GM18519 (cell line): ENCODE data around the gene PDE6G.
"Not testable (repeated sequence)": the region's sequence is repeated elsewhere in the genome, so short reads cannot be mapped to it uniquely, and the experiment has no call there.

ENCODE experiments used
- ATAC-seq: cut with Tn5 transposase; IDR thresholded peaks from one replicate; pipeline ENCODE4 v1.9.1; 2021; ENCODE audit warnings: mild to moderate bottlenecking, moderate library complexity; ENCODE audit not compliant: unreplicated experiment, low FRiP score

PDE6G gene

DNA sequence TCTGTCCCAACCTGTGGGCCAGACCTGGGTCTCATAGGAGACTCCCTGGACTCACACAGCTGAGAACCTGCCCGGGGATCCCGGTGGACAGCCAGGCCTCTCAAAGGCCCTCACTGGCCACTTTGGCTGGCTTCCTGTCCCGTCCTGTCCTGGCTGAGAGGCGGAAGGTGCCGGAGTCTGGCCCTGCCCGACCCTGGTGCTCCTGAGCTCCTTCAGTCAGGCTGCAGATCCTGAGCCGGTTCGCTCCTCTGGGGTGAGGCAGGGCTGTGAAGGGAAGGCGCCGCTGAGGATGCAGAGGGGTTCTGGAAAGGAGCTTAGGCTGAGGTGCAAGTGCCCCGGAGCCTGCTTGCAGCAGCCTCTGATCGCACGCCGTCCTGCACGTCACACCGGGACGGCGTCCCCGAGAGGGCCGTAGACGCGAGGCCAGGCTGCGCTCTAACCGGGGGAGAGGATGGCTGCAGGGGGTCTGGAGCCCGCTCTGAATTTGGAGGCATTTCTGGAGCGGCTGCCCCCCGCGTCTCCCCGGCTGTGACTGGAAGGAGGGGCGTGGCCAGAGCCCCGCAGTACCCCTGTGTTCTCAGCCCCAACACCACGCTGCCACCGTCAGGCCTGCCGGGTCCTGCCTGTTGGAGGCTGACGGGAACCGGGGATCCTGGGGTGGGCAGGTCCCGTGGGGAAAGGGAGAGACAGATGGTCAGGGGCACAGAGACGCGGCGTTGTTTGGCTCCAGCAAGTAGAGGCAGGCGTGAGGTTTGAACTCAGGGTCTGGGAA lies 31.6 kb upstream of the PDE6G start:
- no peak for ATAC-seq

DNA sequence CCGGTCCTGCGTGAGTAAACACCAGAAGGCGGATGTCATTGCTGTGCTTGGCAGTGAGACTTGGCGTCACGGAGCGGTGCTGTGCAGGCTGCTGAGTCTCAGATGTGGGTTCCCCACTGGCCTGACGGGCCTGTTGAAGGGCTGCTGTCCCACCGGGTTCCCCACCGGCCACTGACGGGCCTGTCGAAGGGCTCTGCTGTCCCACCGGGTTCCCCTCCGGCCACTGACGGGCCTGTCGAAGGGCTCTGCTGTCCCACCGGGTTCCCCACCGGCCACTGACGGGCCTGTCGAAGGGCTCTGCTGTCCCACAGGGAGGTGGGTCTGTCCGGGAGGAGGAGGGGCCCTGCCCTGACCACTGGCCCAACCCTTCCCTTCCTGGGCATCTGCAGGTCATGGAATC lies 30.3 kb upstream of the PDE6G start:
- no peak for ATAC-seq

DNA sequence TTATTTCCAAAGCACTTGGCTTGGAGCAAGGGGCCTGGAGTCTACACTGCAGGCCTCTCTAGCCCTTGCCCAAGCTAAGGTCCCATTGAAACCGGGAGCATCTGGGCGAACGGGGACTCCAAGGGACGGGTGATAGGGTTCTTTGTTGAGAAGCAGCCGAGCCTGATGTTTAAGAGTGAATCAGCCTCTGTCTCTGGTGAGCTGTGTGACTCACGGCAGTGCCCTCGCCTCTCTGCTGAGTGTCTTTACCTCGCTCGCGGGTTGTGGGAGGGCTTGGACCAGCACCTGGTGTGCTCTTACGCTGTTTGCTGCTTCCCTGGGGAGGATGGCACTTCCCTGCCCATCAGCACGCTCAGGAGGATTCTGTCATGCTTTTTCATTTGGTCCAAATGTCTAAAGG lies 28.8 kb upstream of the PDE6G start:
- no peak for ATAC-seq

DNA sequence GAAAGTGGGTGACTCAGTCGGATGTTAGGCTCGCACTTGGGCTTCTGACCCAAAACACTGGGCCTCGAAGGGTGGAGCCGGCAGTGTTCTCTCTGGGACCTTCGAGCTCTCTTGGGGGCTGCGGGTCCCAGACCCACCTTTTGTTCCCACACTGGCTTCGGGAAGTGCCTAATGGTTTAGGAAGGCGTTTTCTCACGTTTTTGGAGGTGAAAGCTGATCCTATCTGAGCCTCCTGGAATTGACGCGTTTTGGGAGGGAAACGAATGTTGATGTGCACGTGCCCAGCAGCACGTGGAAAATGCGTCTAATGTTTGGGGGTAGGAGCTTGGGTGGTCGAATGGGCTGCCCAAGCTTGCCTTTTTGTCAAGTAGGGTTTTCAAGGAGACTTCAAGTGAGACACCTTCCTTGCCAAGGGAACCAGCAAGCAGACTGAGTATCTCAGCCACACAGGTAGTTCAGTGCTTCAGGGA lies 28.1 kb upstream of the PDE6G start:
- ATAC-seq = no peak

DNA sequence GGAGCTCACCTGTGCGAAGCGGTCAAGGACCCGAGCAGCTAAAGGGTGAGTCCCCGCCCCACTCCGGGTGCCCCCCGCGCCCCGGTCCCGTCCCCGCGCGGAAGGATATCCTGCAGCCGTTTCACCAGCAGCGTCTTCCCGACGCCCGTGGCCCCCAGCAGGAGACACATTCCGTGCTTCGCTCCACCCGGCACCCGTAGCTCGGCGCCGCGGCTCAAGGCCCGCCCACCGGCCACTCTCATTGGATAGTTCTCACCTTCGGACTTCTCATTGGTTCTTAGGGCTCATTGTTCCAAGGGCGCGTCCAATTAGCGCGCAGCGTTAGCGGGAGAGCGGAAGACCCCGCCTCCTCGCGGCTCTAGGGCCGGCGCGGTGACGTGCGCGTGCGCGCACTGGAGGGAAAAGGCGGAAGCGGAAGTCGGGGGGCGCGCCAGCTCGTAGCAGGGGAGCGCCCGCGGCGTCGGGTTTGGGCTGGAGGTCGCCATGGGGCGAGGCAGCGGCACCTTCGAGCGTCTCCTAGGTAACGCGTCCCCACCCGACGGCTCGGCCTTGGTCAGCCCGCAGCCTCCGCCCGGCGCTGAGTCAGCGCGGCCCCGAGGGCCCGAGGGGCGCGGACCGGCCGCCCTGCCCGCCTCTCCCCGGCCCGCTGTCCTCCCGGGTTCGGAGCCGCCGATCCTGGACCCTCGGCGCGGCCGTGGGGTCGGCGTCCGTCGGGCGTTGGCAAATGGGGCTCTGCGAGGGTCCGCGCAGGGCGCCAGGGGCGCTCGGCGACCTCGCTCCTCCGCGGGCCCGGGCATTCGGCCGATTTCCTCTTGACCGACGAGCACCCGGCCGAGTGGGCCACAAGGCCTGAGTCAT lies 27.5 kb upstream of the PDE6G start, which contains the start of the genes ARL16 and HGS:
TSS of gene ARL16 (minus strand) at position 214 of the 858 bp plus-strand sequence. CDS start at position 170, 44 bp downstream.
TSS of gene HGS (plus strand) at position 428 of the 858 bp plus-strand sequence. CDS start at position 484, 56 bp downstream.
- peak; percentile 89 for ATAC-seq

DNA sequence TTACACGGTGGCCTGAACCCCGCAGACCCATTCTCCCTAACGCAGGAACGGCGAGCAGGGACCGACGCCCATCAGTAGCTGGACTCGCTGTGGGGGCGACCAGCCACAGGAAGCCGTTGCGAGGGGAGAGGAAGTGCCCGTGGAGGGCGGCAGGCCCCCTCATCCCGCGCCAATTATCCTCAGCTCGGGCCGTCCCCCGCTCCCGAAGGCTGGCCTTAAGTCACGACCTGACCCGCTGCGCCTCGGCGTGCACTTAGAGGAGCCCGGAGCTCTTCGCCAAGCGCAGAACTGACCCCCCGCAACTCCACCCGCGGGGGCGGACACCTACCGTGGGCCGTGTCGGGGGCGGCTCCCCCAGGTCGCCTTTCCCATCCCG lies 26.9 kb upstream of the PDE6G start:
- no peak for ATAC-seq

DNA sequence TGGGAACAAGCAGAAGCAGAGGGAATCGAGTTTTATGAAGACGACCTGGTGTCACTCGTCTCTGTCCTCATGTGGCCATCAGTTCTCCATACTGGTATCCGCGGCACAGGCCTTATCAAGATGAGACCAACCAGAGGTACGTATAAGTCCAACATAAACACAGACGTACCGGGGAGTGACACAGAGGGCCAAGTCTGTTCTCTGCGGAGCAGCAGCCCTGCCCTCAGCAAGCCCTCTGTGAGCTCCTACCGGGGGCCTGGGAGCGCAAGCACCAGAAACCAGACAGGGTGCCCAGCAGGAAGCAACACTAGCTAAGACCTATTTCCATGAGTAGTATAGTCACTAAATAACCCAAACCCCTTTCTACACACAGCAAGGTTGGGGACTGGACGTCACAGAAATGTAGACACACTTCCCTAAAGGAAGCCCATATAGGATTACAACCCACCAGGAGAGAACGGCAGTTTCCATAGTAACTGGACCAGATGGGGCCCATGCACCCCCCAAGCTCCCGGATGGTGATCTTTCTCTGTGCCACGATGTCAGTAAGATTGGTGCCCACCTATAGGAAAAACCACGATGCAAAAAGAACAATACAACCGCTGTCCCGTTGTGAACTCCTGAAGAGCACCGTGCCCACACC lies 26.3 kb upstream of the PDE6G start:
- ATAC-seq = no peak

DNA sequence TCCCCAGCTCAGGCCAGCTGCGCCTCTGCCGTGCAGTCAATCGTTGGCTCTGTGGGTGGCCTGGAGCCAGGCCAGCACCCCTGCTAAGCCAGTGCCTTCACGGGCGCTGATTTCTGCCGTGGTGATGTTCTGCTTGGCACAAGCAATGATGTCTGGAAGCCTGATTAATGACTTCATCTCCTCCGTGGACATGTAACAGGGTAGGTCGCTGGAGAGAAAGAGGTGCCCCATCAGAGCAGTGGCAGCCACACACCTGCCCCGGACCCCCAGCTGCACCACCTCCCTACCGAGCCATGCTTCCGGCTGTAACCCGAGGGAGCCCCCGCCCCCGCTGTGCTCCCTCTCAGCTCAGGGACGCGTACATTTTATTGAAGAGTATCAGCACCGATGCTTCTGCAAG lies 25.3 kb upstream of the PDE6G start:
- no peak for ATAC-seq

DNA sequence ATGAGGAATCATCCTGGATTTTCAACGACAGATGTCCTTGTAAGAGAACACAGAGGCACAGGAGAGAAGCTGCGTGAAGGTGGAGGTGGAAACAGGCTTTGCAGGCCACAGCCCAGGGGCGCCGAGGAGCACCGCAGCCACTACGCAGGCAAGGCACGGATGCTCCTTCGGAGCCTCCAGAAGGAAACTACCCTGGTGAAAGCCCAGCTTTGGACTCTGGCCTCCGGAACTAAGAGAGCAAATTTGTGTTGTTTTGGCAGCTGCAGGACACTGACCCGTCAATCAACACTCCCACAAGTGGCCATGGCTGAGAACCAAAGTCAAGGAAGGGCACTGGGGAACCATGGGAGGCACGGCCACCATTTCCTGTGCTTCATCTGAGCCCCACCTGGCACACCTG lies 23.8 kb upstream of the PDE6G start:
- ATAC-seq = no peak

DNA sequence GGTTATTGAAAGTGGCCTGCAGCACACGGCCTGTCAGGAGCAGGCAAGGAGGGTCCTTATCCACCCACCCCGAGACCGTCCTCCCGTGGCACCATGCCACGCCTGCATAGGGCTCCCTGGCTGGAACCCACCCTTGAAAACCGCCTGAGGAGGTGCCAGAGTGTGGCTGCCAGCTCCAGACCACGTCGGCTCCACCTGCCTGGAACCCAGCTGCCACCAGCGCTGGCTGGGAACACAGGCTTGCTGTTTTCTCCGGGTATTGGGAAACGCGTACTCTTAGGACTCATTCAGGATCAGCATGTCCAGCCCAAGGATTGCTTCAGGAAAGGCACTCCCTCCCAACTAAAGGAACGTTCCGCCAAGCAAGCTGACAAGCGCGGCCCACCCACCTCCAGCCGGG lies 20.6 kb upstream of the PDE6G start:
- ATAC-seq = no peak

DNA sequence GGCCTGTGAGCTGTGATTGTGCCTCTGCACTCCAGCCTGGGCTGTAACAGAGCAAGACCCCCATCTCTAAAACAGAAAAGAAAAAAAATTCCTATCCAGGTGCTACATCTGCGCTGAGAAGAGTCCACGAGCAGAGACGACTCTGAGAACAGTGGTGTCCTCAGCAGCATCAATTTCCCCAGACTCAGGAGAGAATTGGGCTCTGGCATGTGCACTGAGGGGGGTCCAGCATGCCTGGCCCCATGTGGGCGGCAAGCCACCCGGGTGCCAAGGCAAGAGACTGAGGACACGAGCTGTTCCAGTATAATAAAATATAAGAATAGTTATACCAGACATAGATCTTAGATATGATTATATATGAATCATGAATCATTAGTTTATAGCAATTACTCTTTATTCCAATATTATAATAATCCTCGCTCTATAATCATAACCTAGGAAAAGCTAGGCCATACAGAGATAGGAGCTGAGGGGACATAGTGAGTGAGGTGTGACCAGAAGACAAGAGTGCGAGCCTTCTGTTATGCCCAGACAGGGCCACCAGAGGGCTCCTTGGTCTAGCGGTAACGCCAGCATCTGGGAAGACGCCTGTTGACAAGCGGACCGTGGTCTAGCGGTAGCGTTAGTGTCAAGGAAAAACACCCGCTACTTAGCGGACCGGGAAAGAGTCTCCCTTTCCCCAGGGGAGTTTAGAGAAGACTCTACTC lies 19.3 kb upstream of the PDE6G start:
- not testable (repeated sequence) for ATAC-seq

DNA sequence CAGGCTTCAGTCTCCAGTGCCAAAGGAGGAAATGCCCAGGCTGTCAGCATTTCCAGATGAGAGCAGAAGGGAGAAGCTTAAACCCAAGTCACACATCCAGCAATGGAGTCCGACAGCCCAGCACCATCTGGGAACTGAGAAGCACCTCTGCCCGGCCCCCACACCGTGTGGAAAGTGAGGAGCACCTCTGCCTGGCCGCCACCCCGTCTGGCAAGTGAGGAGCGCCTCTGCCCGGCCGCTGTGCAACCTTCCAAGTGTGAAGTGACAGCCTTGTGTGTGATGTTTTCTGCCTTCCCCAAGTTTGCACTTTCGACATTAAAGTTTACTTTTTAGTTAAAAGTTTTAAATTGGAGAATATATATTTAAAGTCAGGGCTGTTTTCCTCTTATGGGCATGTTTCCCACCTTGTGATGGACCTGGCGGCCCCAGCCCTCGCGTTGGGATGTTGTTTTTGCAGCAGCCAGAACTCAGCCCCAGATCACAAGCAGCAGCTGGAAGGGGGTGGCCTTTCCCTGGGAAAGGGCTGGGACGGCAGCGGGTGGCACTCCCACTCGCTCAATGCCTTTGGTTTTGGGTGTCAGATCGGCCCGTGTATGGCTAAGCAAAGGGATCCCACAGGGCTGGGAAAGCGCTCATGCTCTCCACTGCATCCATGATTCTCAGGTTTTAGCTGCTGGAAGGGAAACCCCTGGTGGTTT lies 17.4 kb upstream of the PDE6G start:
- no peak for ATAC-seq

DNA sequence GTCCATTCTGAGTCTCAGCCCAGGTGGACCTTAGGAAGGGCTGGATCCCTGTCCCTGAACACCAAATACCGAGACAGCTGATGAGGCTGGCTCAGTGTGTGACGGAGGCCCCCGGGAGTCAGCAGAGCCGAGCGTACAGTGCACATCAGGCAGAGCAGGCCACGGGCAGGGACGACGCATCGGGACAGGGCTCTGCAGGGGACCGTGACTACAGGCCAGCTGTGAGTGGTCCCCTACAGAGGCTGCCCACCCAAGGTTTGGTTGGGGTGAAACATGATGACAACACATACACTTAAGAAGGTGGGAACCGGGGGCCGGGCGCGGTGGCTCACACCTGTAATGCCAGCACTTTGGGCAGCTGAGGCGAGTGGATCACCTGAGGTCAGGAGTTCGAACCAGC lies 16.6 kb upstream of the PDE6G start:
- no peak for ATAC-seq

DNA sequence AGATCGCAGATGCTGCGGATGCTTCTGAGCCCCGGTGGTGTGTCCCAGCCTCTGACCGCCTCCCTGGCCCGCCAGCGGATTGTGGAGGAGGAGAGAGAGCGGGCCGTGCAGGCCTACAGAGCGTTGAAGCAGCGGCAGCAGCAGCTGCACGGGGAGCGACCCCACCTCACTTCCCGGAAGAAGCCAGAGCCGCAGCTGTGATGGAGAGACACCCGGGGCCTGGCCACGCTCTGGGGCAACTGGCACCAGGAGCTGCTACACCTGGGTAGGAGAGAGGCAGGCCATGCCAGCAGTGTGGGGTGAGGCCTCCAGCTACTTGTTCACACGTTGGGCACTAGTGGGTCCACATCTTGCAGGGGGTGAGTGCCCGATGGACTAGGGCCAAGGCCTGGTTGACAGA lies 16.2 kb upstream of the PDE6G start:
- ATAC-seq = no peak

DNA sequence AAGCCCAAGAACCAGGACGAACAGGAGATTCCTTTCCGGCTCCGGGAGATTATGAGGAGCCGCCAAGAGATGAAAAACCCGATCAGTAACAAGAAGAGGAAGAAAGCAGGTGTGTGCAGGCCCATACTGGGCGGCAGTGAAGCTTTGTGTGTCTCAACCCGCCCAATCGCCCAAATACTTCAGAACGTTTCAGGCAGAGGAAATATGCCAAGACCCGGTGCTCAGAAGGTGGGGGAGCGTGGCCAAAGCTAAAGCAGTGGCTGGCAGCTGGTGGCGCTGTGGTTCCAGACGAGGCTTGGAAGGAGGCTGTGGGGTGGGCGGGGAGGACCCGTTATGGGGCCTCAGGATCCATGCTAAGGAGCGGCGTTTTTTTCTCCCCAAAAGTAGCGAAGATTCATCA lies 11.4 kb upstream of the PDE6G start:
- ATAC-seq = no peak

DNA sequence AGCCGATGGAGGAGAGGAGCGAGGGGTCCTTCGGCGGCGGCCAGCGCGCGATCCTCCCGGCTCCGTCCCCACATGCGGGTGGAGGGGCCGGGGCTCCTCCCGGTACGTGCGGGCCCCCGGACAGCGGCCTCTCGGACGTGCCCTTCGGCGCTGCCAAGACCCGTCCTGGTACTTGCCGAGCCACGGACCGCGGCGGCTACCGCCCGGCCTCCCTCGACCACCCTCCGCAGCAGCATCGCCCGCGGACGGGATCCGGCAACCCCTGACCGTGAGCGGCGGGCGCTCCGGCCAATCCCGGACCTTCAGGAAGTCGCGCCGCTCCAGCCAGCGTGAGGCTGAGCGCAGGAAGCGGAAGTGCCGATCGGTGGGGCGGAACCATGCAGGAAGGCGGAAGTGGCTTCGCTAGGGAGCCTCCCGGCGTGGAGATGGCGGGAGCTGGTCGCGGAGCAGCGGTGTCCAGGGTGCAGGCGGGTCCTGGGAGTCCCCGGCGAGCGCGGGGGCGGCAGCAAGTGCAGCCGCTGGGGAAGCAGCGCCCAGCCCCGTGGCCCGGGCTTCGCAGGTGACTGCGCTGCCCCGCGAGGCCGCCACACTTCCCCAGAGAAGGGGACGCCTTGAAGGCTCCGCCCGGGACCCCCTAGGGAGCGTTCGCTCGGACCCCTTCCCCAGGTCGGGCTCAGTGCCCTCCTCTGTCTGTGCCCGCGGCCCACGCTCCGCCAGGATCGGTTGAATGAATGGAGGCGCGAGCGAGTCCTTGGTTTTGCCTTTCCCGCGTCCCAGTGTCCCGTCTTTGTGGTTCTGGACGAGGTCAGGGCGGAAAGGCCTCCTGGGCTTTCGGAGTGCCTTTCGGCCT lies 10.2 kb upstream of the PDE6G start, which contains the start of the genes CCDC137 and OXLD1:
TSS of gene CCDC137 (plus strand) at position 396 of the 850 bp plus-strand sequence. CDS start at position 426, 30 bp downstream.
TSS of gene OXLD1 (minus strand) at position 264 of the 850 bp plus-strand sequence. CDS start at position 236, 28 bp downstream.
- ATAC-seq = peak; percentile 87

DNA sequence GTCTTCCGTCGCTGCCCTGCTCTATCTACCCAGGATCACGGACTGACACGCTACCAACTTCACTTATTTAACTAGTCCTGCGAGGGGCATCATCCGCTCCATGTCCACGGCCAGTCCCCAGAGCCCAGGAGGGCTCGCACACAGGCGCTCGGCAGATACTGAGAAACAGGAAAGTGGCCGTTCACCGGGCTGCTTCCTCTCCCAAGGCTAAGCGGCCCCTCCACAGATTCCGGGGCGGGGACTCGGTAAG lies 9.7 kb upstream of the PDE6G start:
- ATAC-seq = no peak

DNA sequence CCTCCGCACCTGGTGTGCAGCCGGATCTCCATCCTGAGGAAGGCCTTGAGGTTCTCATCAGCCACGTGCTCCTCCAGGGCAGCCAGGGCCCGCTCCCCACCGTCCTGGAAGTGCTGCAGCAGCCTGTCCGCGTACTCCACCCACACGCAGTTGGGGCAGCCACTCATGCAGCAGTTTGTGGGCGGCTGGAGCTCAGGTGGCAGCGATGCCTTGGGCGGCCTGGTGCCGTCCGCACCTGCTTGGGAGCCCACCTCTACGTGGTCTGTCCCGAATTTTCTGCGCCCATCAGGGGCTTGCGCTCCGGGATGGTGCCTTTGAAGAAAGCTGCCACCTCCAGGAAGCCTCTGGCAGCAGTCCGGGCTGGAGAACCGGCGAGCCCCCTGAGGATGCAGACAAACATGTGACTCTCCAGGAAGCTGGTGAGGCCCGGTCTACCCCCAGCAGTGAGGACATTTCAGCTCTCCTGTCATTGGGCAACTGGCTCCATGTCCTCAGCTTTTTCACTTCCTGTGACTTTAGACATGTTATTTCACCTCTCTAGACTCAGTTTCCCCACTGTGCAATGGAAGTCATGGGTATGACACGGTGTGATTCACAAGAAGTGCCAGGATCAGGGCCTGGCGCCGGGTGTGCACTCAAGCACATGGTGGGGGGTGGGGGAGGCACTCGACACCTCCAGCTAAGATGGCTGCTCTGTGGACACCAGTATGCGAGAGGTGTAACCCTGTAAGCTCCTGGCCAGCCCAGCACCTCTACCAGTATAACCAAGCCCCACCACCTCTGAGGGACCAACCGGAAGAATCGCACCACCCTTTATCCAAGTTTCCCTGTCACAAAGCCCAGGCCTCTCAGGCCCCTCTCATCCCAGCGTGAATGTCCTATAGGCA lies 9.1 kb upstream of the PDE6G start:
- no peak for ATAC-seq
